HepG2 (cell line): ENCODE results near the gene SPAAR.

Experiments used
- POLR2A ChIP-seq, 2 experiments: IDR thresholded peaks; 2 replicates each; pipeline ENCODE4 v1.6.1; 2011; ENCODE audit warnings: low read depth in 2 of 2, low read length in 2 of 2, mild to moderate bottlenecking in 1 of 2, moderate library complexity in 1 of 2; ENCODE audit not compliant: insufficient read depth in 1 of 2
- POLR2AphosphoS5 ChIP-seq: IDR thresholded peaks from 2 replicates; pipeline ENCODE4 v1.6.1; 2012; ENCODE audit warnings: low read depth, low read length
- ZNF264 ChIP-seq: sonication (generic); formaldehyde crosslinking; IDR thresholded peaks from 2 replicates; pipeline ENCODE4 v1.4.0; 2020; ENCODE audit warnings: missing genetic modification reagents
- ZNF503 ChIP-seq: sonication (generic); formaldehyde crosslinking; IDR thresholded peaks from 2 replicates; pipeline ENCODE4 v1.4.0; 2020; ENCODE audit warnings: missing genetic modification reagents
- ZNF609 ChIP-seq: sonication (generic); formaldehyde crosslinking; IDR thresholded peaks from 2 replicates; pipeline ENCODE4 v1.4.0; 2020; ENCODE audit warnings: mild to moderate bottlenecking, missing genetic modification reagents, borderline replicate concordance

GRCh38 chr9:35861161-35861897 lies 48.0 kb upstream of the SPAAR start:
- TF ChIP-seq POLR2A (IDR thresholded peaks at IDR 0.05; ENCODE audit: insufficient read depth in 1 of 2, low read depth in 2 of 2, low read length in 2 of 2) (no peak), ZNF264 (CRISPR knock-in tag) (no peak), ZNF503 (CRISPR knock-in tag) (no peak), ZNF609 (CRISPR knock-in tag) (no peak), POLR2AphosphoS5 (no peak)
